Stromal cell of bone marrow (primary cell): ENCODE data around the gene APOA5.
"Not testable (repeated sequence)": the region's sequence is repeated elsewhere in the genome, so short reads cannot be mapped to it uniquely, and the experiment has no call there.

Experiments used
- DNase-seq: peaks from one replicate; pipeline ENCODE4 v3.0.0-alpha.2; 2012; ENCODE audit warnings: low read depth

APOA5 gene

DNA sequence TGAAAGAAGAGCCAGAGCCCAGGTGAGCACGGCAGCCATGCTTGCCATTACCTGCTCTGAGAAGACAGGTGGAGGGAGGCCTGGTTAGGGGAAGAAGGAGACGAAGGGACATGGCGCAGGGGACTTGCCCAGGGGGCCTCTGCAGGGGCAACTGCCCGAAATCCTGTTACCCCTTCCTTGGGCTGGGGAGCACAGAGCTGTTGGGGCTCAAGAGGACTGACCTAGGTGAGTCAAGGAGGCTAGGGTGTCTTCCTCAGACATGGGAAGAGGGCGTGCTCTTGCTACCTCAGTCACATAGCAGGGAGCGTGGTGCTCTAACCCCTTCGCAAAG is at the start of gene APOA5:
APOA5 (minus strand) TSS at position 67 of the 331 bp plus-strand sequence; CDS start at position 48, 19 bp downstream.
- no peak for DNase-seq

DNA sequence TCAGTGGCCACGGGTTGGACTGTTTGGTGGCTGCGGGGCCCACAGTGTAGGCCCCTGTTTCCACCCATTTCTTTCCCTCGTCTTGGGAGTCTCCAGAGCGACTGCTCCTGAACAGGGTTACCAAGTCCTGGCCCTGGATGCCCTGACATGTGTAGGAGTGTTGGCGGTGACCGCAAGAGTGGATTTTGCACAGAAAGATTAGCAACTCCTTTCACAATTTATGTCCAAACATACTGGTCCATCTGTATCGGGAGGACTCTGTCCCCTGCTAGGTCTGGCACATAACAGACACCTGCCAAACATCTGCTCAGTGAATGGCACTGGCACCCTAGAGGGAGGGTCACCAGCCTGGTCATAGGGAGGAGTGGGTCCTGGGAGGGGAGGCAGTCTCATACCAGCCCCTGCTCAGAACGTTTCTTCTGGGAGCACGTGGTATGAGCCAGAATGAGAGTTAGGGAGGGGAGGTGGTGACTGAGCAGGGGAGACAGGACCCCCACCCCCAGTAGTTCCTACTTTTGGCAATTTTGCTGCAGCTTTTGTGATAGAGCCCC is 49.1 kb upstream of the APOA5 start:
- no peak for DNase-seq

DNA sequence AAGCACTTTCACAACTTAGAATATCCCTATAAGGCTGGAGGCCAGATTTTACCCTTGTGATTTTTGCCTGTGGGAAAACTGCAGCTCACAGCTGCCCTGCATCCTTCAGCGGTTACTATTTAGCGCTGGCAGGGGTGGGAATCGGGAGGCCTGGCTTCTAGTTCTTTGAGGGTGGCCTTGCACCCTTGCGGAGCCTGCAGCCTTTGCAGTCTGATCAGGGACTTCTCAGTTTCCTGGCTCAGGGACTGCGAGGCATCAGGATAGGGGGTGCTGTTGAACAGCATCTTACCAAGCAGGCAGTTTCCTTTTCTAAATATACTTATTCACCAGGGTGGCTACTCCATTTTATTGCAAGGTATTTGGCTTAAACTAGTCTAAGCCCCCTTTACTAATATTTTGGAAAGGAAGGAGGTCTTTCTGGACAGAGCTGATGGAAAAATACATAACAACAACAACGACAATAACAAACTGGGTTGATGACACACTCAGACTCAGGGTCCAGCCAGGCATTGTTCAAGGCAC is 48.6 kb upstream of the APOA5 start:
- DNase-seq: no peak

DNA sequence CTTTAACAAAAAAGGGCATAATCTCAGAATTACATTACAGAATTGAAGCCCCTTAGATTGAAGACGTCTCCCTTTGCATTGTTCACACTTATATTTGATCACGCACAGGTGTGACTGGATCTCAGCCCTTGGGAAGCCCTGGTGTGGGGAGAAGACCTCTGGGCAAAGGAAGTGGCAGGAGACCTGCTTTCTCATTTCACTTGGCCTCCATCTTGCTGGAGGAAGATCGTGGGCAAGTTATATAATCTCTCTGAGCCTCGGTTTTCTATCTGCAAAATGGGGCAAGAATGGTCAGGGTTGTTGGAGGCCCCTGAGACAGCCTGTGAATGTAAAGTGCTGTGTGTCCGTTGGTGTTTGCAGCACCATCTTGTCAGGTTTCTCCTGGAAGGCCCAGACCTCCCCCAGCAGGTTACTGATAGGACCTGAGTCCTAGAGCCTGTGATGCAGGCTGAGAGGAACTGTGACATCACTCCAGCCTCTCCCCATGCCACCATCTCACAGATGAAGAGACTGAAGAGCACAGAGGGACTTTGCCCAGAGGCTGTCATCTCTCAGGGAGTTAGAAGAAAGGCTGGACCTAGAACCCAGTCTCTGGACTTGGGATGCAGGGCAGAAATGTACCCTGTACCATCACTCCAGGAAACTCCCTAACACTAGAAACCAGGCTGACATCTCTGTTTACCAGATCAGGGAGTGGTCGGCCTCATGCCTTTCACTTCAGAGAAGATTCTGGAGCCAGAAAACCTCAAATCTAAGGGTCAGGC is 46.8 kb upstream of the APOA5 start:
- DNase-seq: no peak

DNA sequence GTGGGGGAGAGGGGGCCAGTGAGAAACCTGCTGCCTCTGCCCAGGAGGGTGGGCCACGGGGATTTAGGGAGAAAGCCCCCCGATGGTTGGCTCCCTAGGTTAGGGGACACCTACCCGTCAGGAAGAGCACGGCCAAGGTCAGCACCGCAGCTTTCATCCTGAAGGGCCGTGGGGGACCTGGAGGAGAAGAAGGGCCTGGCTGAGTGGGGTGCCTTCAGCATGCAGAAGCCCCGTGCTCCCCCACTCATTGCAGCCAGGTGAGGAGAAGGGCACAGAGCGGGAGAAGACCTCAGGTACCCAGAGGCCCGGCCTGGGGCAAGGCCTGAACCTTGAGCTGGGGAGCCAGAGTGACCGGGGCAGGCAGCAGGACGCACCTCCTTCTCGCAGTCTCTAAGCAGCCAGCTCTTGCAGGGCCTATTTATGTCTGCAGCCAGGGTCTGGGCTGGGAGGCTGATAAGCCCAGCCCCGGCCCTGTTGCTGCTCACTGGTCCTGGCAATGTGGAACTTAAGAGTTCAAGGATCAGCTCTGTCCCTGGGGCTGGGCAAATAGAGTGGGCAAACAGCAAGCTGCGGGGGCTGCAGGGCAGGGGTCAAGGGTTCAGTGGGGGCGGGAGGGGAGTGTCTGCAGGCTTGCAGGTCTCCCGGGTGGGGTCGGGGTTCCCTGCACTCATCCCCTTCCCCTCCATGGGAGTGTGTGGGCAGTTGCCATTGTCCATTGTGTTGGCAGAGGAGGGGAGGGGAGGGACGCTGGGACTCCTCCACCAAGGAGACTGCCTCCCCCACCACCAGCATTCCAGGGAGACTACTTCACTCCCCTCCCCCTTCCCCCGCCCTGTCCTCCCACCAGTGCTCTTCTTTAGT is 45.8 kb upstream of the APOA5 start, which contains the start of gene APOA1:
APOA1 (minus strand) TSS at position 392 of the 861 bp plus-strand sequence; CDS start at position 157, 235 bp downstream.
- DNase-seq: no peak

DNA sequence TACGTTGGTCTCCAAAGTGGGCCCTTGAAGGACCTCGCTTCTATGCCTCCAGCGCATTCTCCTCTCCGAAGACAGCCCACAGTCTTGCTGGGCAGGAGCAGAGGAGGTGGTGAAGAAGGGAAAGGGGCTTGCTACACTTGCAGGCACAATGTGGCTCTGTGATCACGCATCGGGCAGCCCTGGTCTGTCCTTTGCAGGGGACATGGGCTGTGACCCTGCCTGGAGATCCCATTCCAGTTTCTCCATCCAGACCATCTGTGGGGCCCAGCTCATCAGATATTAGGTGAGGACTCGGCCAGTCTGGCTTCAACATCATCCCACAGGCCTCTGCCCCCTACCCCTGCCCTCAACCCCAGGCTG is 44.9 kb upstream of the APOA5 start:
- DNase-seq: no peak

GRCh38 chr11:116835791-116836631 is 44.3 kb upstream of the APOA5 start:
- DNase-seq: peak; percentile 80

- no peak for DNase-seq
Measured at GRCh38 chr11:116835042-116835772, 43.5 kb upstream of the APOA5 start.

DNA sequence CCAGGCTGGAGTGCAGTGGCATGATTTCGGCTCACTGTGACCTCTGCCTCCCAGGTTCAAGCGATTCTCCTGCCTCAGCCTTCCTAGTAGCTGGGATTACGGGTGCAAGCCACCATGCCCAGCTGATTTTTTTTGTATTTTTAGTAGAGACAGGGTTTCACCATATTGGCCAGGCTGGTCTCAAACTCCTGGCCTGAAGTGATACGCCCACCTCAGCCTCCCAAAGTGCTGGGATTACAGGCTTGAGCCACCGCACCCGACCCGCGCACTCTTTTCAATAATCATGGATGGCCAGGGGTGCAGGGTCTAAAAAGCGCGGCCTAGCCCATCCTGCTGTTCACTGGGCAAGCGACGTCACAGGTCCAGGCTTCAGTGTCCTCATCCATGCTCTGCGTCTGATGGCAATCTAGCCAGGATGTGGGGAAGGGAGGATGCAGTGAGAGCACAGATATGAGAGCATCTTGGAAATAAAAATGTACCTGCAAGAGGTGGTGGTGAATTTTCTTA is 42.9 kb upstream of the APOA5 start:
- not testable (repeated sequence) for DNase-seq

GRCh38 chr11:116833816-116834534 is 42.3 kb upstream of the APOA5 start:
- no peak for DNase-seq

DNA sequence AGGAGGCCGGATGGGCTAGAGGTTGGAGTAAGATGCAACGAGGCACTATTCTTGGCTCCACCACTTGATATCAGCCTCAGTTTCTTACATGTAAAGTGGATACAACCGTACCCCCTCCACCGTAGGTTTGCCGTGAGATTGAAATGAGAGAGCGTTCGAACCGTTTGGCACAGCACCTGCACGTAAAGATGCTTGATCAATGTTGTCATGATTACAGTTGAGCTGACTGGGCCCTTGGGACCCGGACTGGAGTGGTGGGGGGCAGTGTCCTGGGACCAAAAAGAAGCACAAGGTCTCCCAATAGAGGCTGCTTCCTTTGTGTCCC is 41.8 kb upstream of the APOA5 start:
- no peak for DNase-seq

DNA sequence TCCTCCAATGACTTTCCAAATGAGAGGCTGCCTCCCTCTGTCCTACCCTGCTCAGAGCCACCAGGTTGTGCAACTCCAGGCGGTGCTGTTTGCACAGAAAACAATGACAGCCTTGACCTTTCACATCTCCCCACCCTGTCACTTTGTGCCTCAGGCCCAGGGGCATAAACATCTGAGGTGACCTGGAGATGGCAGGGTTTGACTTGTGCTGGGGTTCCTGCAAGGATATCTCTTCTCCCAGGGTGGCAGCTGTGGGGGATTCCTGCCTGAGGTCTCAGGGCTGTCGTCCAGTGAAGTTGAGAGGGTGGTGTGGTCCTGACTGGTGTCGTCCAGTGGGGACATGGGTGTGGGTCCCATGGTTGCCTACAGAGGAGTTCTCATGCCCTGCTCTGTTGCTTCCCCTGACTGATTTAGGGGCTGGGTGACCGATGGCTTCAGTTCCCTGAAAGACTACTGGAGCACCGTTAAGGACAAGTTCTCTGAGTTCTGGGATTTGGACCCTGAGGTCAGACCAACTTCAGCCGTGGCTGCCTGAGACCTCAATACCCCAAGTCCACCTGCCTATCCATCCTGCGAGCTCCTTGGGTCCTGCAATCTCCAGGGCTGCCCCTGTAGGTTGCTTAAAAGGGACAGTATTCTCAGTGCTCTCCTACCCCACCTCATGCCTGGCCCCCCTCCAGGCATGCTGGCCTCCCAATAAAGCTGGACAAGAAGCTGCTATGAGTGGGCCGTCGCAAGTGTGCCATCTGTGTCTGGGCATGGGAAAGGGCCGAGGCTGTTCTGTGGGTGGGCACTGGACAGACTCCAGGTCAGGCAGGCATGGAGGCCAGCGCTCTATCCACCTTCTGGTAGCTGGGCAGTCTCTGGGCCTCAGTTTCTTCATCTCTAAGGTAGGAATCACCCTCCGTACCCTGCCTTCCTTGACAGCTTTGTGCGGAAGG is 40.9 kb upstream of the APOA5 start:
- no peak for DNase-seq

GRCh38 chr11:116831790-116832349 is 40.2 kb upstream of the APOA5 start:
- no peak for DNase-seq

DNA sequence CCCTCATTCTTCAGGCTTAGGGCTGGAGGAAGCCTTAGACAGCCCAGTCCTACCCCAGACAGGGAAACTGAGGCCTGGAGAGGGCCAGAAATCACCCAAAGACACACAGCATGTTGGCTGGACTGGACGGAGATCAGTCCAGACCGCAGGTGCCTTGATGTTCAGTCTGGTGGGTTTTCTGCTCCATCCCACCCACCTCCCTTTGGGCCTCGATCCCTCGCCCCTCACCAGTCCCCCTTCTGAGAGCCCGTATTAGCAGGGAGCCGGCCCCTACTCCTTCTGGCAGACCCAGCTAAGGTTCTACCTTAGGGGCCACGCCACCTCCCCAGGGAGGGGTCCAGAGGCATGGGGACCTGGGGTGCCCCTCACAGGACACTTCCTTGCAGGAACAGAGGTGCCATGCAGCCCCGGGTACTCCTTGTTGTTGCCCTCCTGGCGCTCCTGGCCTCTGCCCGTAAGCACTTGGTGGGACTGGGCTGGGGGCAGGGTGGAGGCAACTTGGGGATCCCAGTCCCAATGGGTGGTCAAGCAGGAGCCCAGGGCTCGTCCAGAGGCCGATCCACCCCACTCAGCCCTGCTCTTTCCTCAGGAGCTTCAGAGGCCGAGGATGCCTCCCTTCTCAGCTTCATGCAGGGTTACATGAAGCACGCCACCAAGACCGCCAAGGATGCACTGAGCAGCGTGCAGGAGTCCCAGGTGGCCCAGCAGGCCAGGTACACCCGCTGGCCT is 38.7 kb upstream of the APOA5 start:
- no peak for DNase-seq

DNA sequence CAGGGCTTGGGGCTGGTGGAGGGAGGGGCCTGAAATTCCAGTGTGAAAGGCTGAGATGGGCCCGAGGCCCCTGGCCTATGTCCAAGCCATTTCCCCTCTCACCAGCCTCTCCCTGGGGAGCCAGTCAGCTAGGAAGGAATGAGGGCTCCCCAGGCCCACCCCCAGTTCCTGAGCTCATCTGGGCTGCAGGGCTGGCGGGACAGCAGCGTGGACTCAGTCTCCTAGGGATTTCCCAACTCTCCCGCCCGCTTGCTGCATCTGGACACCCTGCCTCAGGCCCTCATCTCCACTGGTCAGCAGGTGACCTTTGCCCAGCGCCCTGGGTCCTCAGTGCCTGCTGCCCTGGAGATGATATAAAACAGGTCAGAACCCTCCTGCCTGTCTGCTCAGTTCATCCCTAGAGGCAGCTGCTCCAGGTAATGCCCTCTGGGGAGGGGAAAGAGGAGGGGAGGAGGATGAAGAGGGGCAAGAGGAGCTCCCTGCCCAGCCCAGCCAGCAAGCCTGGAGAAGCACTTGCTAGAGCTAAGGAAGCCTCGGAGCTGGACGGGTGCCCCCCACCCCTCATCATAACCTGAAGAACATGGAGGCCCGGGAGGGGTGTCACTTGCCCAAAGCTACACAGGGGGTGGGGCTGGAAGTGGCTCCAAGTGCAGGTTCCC is 38.0 kb upstream of the APOA5 start, which contains the start of gene APOC3:
APOC3 (plus strand) TSS at position 383 of the 659 bp plus-strand sequence. CDS start 676 bp downstream, outside the sequence.
- DNase-seq: no peak

- DNase-seq: no peak
Measured at GRCh38 chr11:116828632-116829524, 37.2 kb upstream of the APOA5 start.
